A673 (cell line): ENCODE measurements around the gene SST. TPM values are rescaled to one million over a fixed set of nuclear protein-coding genes. Genes with fewer than 3 reads are reported as not detected.

Experiments used
- BruUV-seq: library from RNA; stranded (reverse); fragments of 400-500 nt; replicated peaks from 2 replicates; lab custom pipeline; 2021; lab: Mats Ljungman, UMichigan
- CTCF ChIA-PET: fragments of 300-600 bp; sonication (Branson Sonifier 250); formaldehyde crosslinking; loops from one replicate; lab custom pipeline; 2022; ENCODE audit warnings: antibody characterized with exemption; lab: Charles Lee
- POLR2A ChIA-PET: fragments of 300-600 bp; sonication (Branson Sonifier 250); formaldehyde crosslinking; loops from one replicate; lab custom pipeline; 2022; ENCODE audit warnings: antibody characterized with exemption; ENCODE audit not compliant: low non-redundant PET; lab: Charles Lee
- DNase-seq: peaks from one replicate; pipeline ENCODE4 v3.0.0-alpha.2; 2015; ENCODE audit warnings: low spot score
- H3K27ac ChIP-seq: fragments of 200-600 bp; sonication (generic); 2 replicates; pipeline ENCODE4 v1.5.1; 2016; ENCODE audit warnings: mixed run types, low read depth, mild to moderate bottlenecking, mixed read lengths, antibody characterized with exemption, low read length; ENCODE audit not compliant: poor library complexity, severe bottlenecking
- H3K27me3 ChIP-seq: fragments of 200-600 bp; sonication (generic); replicated peaks from 2 replicates; pipeline ENCODE4 v1.6.1; 2017; ENCODE audit warnings: mixed run types, low read depth, mild to moderate bottlenecking, mixed read lengths, antibody characterized with exemption, low read length; ENCODE audit not compliant: insufficient read depth, poor library complexity
- H3K36me3 ChIP-seq: fragments of 200-600 bp; sonication (generic); 2 replicates; pipeline ENCODE4 v1.6.1; 2016; ENCODE audit warnings: mixed run types, mild to moderate bottlenecking, mixed read lengths, antibody characterized with exemption, low read length; ENCODE audit not compliant: insufficient read depth, poor library complexity, severe bottlenecking
- H3K4me1 ChIP-seq: fragments of 200-600 bp; sonication (generic); 2 replicates; pipeline ENCODE4 v1.6.1; 2017; ENCODE audit warnings: mixed run types, mild to moderate bottlenecking, mixed read lengths, antibody characterized with exemption, low read length; ENCODE audit not compliant: insufficient read depth, poor library complexity, severe bottlenecking
- H3K4me3 ChIP-seq: fragments of 200-600 bp; sonication (generic); 2 replicates; pipeline ENCODE4 v1.5.1; 2016; ENCODE audit warnings: low read depth, mixed run types, mild to moderate bottlenecking, mixed read lengths, low read length; ENCODE audit not compliant: poor library complexity, severe bottlenecking
- H3K9me3 ChIP-seq: fragments of 200-600 bp; sonication (generic); 2 replicates; pipeline ENCODE4 v1.6.1; 2016; ENCODE audit warnings: mixed run types, low read depth, mild to moderate bottlenecking, mixed read lengths, antibody characterized with exemption, low read length; ENCODE audit not compliant: poor library complexity, severe bottlenecking
- CTCF ChIP-seq: fragments of 300-800, 200-600 bp; sonication (generic); conservative IDR thresholded peaks from 2 replicates; pipeline ENCODE4 v1.5.1; 2017; ENCODE audit warnings: low read depth, mild to moderate bottlenecking, antibody characterized with exemption, low read length, moderate library complexity, mixed read lengths
- EZH2 ChIP-seq: fragments of 200-600 bp; sonication (generic); IDR thresholded peaks from 2 replicates; pipeline ENCODE4 v1.6.1; 2017; ENCODE audit warnings: borderline replicate concordance, low read depth, mild to moderate bottlenecking, mixed read lengths, antibody characterized with exemption, low read length; ENCODE audit not compliant: poor library complexity, severe bottlenecking
- intact Hi-C: fragments of 100-400 bp; cut with micrococcal nuclease; formaldehyde crosslinking; loops from one replicate; pipeline ENCODE4 v1.10.0; 2022; ENCODE audit not compliant: unreplicated experiment
- total RNA-seq: library from RNA; stranded (reverse); gene quantifications from 2 replicates; pipeline ENCODE4 v1.2.3, GENCODE V29; 2021

SST gene
- total RNA-seq, 1 experiment from 2014 or later: not detected

GRCh38 chr3:187630404-187630803, 39.8 kb downstream of the SST start:
- Histone ChIP-seq H3K9me3 (no peaks in the 10 kb centered on the region), H3K27me3 (peaks cover 4% of the 10 kb centered on the region), H3K4me1 (no peaks in the 10 kb centered on the region), H3K4me3 (no peak overlapping the region), H3K36me3 (no peaks in the 10 kb centered on the region), H3K27ac (no peak overlapping the region)
- no peak for TF ChIP-seq CTCF
- no peak for TF ChIP-seq EZH2
- intact Hi-C loops: no loop called here
- BruUV-seq: no TSS peak
- CTCF ChIA-PET: no interaction called here
- POLR2A ChIA-PET: no interaction called here
- no peak for DNase-seq

GRCh38 chr3:187629711-187630110, 40.5 kb downstream of the SST start:
- CTCF ChIA-PET: no interaction called here
- intact Hi-C loops: no loop called here
- H3K27ac ChIP-seq: no peak overlapping the region
- no TSS peak for BruUV-seq
- no peaks in the 10 kb centered on the region for H3K4me1 ChIP-seq
- peaks cover 4% of the 10 kb centered on the region for H3K27me3 ChIP-seq
- H3K9me3 ChIP-seq: no peaks in the 10 kb centered on the region
- H3K36me3 ChIP-seq: no peaks in the 10 kb centered on the region
- H3K4me3 ChIP-seq: no peak overlapping the region
- no peak for TF ChIP-seq CTCF
- TF ChIP-seq EZH2: no peak
- POLR2A ChIA-PET: no interaction called here
- no peak for DNase-seq

GRCh38 chr3:187628169-187628568, 42.0 kb downstream of the SST start:
- Histone ChIP-seq H3K27me3 (peaks cover 14% of the 10 kb centered on the region), H3K9me3 (no peaks in the 10 kb centered on the region), H3K4me1 (no peaks in the 10 kb centered on the region), H3K27ac (no peak overlapping the region), H3K36me3 (no peaks in the 10 kb centered on the region), H3K4me3 (no peak overlapping the region)
- peak; percentile 10 for DNase-seq
- ChIA-PET POLR2A (no interaction called here), CTCF (no interaction called here)
- TF ChIP-seq CTCF: no peak
- TF ChIP-seq EZH2: no peak
- intact Hi-C loops: no loop called here
- BruUV-seq: no TSS peak
